GM23338 (cell line): ENCODE measurements around the gene THOP1. TPM values are rescaled to one million over a fixed set of nuclear protein-coding genes. Genes with fewer than 3 reads are reported as not detected.

Experiments used
- ATAC-seq: fragments of 200-7000 bp; cut with Tn5 transposase; 3 replicates; pipeline ENCODE4 v1.9.1; 2020
- DNase-seq: peaks from one replicate; pipeline ENCODE4 v3.0.0-alpha.2; 2015; ENCODE audit warnings: low spot score
- H2AFZ ChIP-seq: fragments of 200-600 bp; sonication (generic); 2 replicates; pipeline ENCODE4 v1.8.0; 2016; ENCODE audit warnings: antibody characterized with exemption, mild to moderate bottlenecking, moderate library complexity
- H3F3A ChIP-seq: fragments of 200-600 bp; sonication (generic); replicated peaks from 2 replicates; pipeline ENCODE4 v1.8.0; 2017; ENCODE audit warnings: antibody characterized with exemption, mixed run types, low read depth
- H3K27ac ChIP-seq: fragments of 200-600 bp; sonication (generic); 2 replicates; pipeline ENCODE4 v1.6.1; 2016; ENCODE audit warnings: low read depth
- H3K27me3 ChIP-seq: fragments of 200-600 bp; sonication (generic); 2 replicates; pipeline ENCODE4 v1.8.0; 2016; ENCODE audit warnings: mild to moderate bottlenecking, mixed run types, moderate library complexity; ENCODE audit not compliant: insufficient read depth
- H3K36me3 ChIP-seq: fragments of 200-600 bp; sonication (generic); 2 replicates; pipeline ENCODE4 v1.8.0; 2016; ENCODE audit warnings: mild to moderate bottlenecking; ENCODE audit not compliant: insufficient read depth
- H3K4me1 ChIP-seq: fragments of 200-600 bp; sonication (generic); 2 replicates; pipeline ENCODE4 v1.8.0; 2016; ENCODE audit warnings: mild to moderate bottlenecking, moderate library complexity; ENCODE audit not compliant: insufficient read depth
- H3K4me2 ChIP-seq: fragments of 200-600 bp; sonication (generic); 2 replicates; pipeline ENCODE4 v1.7.1; 2017; ENCODE audit warnings: mixed run types
- H3K4me3 ChIP-seq: fragments of 200-600 bp; sonication (generic); 2 replicates; pipeline ENCODE4 v1.6.1; 2016; ENCODE audit warnings: mixed run types
- H3K79me2 ChIP-seq: fragments of 200-600 bp; sonication (generic); replicated peaks from 2 replicates; pipeline ENCODE4 v1.8.0; 2017; ENCODE audit warnings: mild to moderate bottlenecking; ENCODE audit not compliant: insufficient read depth
- H3K9me2 ChIP-seq: fragments of 200-600 bp; sonication (generic); 2 replicates; pipeline ENCODE4 v1.8.0; 2017; ENCODE audit not compliant: insufficient read depth
- H4K20me1 ChIP-seq: fragments of 200-600 bp; sonication (generic); replicated peaks from 2 replicates; pipeline ENCODE4 v1.8.0; 2017; ENCODE audit warnings: mild to moderate bottlenecking; ENCODE audit not compliant: insufficient read depth
- H3K27ac Mint-ChIP-seq: 2 replicates; pipeline ENCODE4 v1.8.0; 2020; ENCODE audit warnings: inconsistent platforms, mild to moderate bottlenecking, moderate library complexity, mixed read lengths
- H3K27me3 Mint-ChIP-seq: 3 replicates; pipeline ENCODE4 v1.8.0; 2022; ENCODE audit warnings: low read depth, mild to moderate bottlenecking, moderate library complexity, mixed read lengths, inconsistent platforms; ENCODE audit not compliant: insufficient read depth, poor library complexity
- H3K36me3 Mint-ChIP-seq: 3 replicates; pipeline ENCODE4 v1.8.0; 2021; ENCODE audit warnings: low read depth, mild to moderate bottlenecking, inconsistent platforms, moderate library complexity, mixed read lengths
- H3K4me1 Mint-ChIP-seq: 3 replicates; pipeline ENCODE4 v1.8.0; 2020; ENCODE audit warnings: mild to moderate bottlenecking, inconsistent platforms, mixed read lengths
- H3K4me3 Mint-ChIP-seq: 3 replicates; pipeline ENCODE4 v1.8.0; 2021; ENCODE audit warnings: moderate library complexity, mild to moderate bottlenecking, inconsistent platforms, mixed read lengths
- H3K9me3 Mint-ChIP-seq: 3 replicates; pipeline ENCODE4 v1.8.0; 2020; ENCODE audit warnings: moderate library complexity, mild to moderate bottlenecking, inconsistent platforms, mixed read lengths
- CTCF ChIP-seq, 2 experiments: fragments of 200-600 bp in 1 of 2; sonication (generic) in 1 of 2; conservative IDR thresholded peaks; 2 replicates each; pipeline versions ENCODE4 v1.5.1 to v1.6.1; 2016 to 2017; ENCODE audit warnings: antibody characterized with exemption in 2 of 2, low read depth in 2 of 2, mild to moderate bottlenecking in 2 of 2, moderate library complexity in 1 of 2
- JUNB ChIP-seq: IDR thresholded peaks from one replicate; pipeline ENCODE4 v1.6.1; 2016; ENCODE audit warnings: antibody characterized with exemption; ENCODE audit not compliant: unreplicated experiment
- POLR2AphosphoS5 ChIP-seq: IDR thresholded peaks from 2 replicates; pipeline ENCODE4 v1.6.1; 2016; ENCODE audit warnings: antibody characterized with exemption, low read depth
- ZNF331 ChIP-seq: fragments of 250-450 bp; sonication (Bioruptor Pico); IDR thresholded peaks from 2 replicates; pipeline ENCODE4 v1.5.0; 2020; ENCODE audit warnings: low read depth, mild to moderate bottlenecking, moderate library complexity
- long read RNA-seq: library from polyadenylated mRNA; unstranded; transcript quantifications from one replicate; pipeline ENCODE4 v2.0.0, GENCODE V29; 2020; ENCODE audit not compliant: unreplicated experiment
- polyA plus RNA-seq: library from polyadenylated mRNA; unstranded; fragments of >200 nt; fragmentation: Nextera tagmentation; extraction: Ambion mirVana; gene quantifications from 2 replicates; pipeline ENCODE4 v1.2.1, GENCODE V29; 2016
- total RNA-seq: library from RNA; depleted of rRNA; stranded (reverse); fragments of >200 nt; shearing (Covaris generic); gene quantifications from 2 replicates; pipeline ENCODE4 v1.2.3, GENCODE V29; 2014; rRNA removed

THOP1 gene
- total RNA-seq (229 and 268 TPM in 2 replicates), polyA plus RNA-seq (110 and 111 TPM in 2 replicates)
- long read RNA-seq, full-length matches to known transcripts: 36 of 47 reads
- long read RNA-seq, partial matches to known transcripts: 5 of 47 reads
- long read RNA-seq, other reads (novel, unspliced or antisense): 6 of 47 reads

DNA sequence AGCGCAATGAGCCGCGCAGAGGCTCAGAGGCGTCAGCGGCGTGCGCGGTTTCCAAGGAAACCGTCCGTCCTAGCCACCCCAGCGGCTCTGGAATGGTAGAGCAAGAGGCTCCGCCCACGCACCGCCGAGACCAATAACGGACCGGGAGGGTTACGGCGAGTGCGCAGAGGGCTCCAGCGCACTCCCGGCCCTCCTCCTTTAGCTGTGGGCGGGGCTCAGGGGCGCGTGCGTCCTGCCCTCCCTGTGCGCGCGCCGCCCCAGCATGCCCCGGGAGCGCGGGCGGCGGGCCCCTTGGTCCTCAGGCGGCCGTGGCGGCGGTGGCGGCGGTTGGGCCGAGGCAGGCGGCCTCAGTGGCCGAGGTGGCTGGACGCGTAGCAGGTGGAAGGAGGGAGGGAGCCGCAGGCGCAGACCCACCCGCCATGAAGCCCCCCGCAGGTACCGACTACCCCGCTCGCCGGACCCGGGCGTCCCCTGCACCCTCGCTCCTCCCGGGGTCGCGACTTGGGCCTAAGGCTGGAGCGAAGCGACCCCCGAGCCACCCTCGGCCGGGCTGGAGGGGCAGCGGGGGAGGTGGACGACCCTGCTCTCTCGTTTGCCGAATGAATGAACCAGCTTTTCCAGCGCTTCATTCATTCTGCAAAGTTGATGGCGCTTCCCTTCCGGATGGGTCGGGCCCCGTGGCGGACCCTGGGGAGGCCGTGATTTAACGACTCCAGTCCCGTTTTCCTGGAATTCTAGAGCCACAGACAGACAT, at the start of gene THOP1:
Gene THOP1, plus strand, starts transcription at position 260 of the 754 bp plus-strand sequence. Its CDS starts 160 bp downstream, at position 420.
- Mint-ChIP-seq H3K27me3 (peaks cover 20% of the 10 kb centered on the region), H3K36me3 (peaks cover 35% of the 10 kb centered on the region), H3K9me3 (peaks cover 4% of the 10 kb centered on the region; the same call in 1 of the 3 replicates), H3K4me3 (peak within 1 kb of the TSS; percentile 92), H3K4me1 (peaks cover 33% of the 10 kb centered on the region), H3K27ac (peak within 1 kb of the TSS; percentile 86)
- Histone ChIP-seq H3K27ac (no peak within 1 kb of the TSS), H3K4me3 (peak within 1 kb of the TSS; percentile 87), H4K20me1 (peaks cover 34% of the 10 kb centered on the region), H3K36me3 (no peaks in the 10 kb centered on the region), H2AFZ (peak within 1 kb of the TSS; percentile 73), H3F3A (0 out of 2 replicates have a peak, but pooled peaks cover 5% of the 10 kb centered on the region), H3K27me3 (no peaks in the 10 kb centered on the region), H3K4me2 (peak within 1 kb of the TSS; percentile 94), H3K79me2 (peaks cover 74% of the 10 kb centered on the region), H3K4me1 (peaks cover 14% of the 10 kb centered on the region), H3K9me2 (no peaks in the 10 kb centered on the region)
- ATAC-seq: peak; percentile 85
- DNase-seq: peak; percentile 100
- TF ChIP-seq POLR2AphosphoS5 (peak; percentile 83), ZNF331 (CRISPR knock-in tag) (no peak)

DNA sequence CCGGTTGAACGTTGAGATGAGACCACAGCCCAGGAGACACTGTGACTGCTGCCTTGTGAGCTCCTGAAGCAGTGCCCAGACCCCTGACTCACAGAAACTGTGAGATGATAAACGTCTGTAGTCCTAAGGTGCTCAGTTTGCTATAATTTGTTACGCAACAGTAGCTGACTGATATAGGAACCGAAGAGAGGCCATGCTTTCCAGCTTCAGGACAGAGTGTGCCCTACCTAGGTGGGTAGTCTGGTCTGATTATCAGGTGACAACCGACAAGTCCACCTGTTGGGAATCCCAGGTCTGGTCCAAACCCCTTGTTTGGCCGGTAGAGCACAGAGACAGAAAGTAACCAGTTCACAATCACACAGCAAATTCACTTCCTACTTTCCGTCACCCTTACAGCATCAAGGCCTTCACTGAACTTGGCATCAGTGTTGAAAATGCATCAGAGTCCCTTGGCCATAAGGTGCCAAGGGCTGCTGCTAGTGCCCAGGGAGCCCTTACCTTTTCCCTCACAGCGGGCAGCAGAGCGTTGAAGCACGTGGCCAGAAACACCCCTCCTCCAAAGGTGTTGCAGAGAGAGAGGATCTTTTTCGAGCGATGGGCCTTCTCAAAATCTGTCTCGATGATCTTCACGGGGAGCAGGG, 48.6 kb upstream of the THOP1 start:
- DNase-seq (no peak), ATAC-seq (no peak)
- Mint-ChIP-seq H3K4me3 (no peak overlapping the region), H3K4me1 (peaks cover 4% of the 10 kb centered on the region; the same call in 2 of the 3 replicates), H3K36me3 (peaks cover 44% of the 10 kb centered on the region), H3K9me3 (no peaks in the 10 kb centered on the region), H3K27ac (no peak overlapping the region), H3K27me3 (peaks cover 8% of the 10 kb centered on the region)
- Histone ChIP-seq H3K27me3 (no peaks in the 10 kb centered on the region), H4K20me1 (no peaks in the 10 kb centered on the region; the same call in none of the 2 replicates), H3K36me3 (no peaks in the 10 kb centered on the region; the same call in 1 of the 2 replicates), H3K4me1 (peaks cover 4% of the 10 kb centered on the region; the same call in 1 of the 2 replicates), H3K9me2 (no peaks in the 10 kb centered on the region), H2AFZ (no peak overlapping the region), H3K79me2 (peaks cover 5% of the 10 kb centered on the region; the same call in 1 of the 2 replicates), H3K27ac (no peak overlapping the region), H3K4me2 (no peak overlapping the region), H3F3A (no peaks in the 10 kb centered on the region), H3K4me3 (no peak overlapping the region)
- TF ChIP-seq CTCF (conservative IDR thresholded peaks at IDR 0.05; ENCODE audit: low read depth in 2 of 2) (no peak), JUNB (no peak)
